ENCODE measurements around the gene HYAL4. TPM values are rescaled to one million over a fixed set of nuclear protein-coding genes. Genes with fewer than 3 reads are reported as not detected.
A peak's percentile ranks its signal among the peaks of the same experiment; 100 is the strongest.

Gene HYAL4
- total RNA-seq (under 1 TPM in 1 of 7 donors, not detected in 6; 0.26 TPM), polyA plus RNA-seq (not detected)
- long read RNA-seq, donor 1: 0 reads
- long read RNA-seq, donor 2: 0 reads

- no peaks in the 10 kb centered on the region for H3K27me3 ChIP-seq (replicated peaks in 1 of 7)
- no peaks in the 10 kb centered on the region for H3K4me1 ChIP-seq
- intact Hi-C loops (cut with DNase I; ENCODE audit: low total_unique reads): no loop called here
- 87 to 94% (median 88%) methylated on average over 11 of the region's 11 CpGs for WGBS, 5 donors
- H3K9me3 ChIP-seq: peaks cover 0 to 5% (median 0%) of the 10 kb centered on the region in 8 donors
- TF ChIP-seq POLR2A (IDR thresholded peaks at IDR 0.05) (no peak), CTCF (IDR thresholded peaks at IDR 0.05 in 8 of 11, conservative IDR thresholded peaks at IDR 0.05 in 3 of 11) (no peak), POLR2AphosphoS5 (IDR thresholded peaks at IDR 0.05) (no peak)
- no peak within 1 kb of the TSS for H3K4me3 ChIP-seq
- no peaks in the 10 kb centered on the region for H3K36me3 ChIP-seq
- H3K27ac ChIP-seq: no peak within 1 kb of the TSS
- no peak for DNase-seq
Observed at GRCh38 chr7:123844712-123845219, at the start of gene HYAL4. Gene HYAL4 (plus strand): TSS chr7:123845169. CDS start chr7:123868274, 23,105 bp downstream.

GRCh38 chr7:123795917-123796316, 49.1 kb upstream of the HYAL4 start:
- Histone ChIP-seq H3K27me3 (replicated peaks in 1 of 7) (no peaks in the 10 kb centered on the region), H3K9me3 (no peaks in the 10 kb centered on the region), H3K4me1 (peaks cover 0 to 4% (median 0%) of the 10 kb centered on the region in 6 donors), H3K4me3 (no peak overlapping the region), H3K36me3 (no peaks in the 10 kb centered on the region), H3K27ac (no peak overlapping the region)
- TF ChIP-seq POLR2A (IDR thresholded peaks at IDR 0.05) (no peak), POLR2AphosphoS5 (IDR thresholded peaks at IDR 0.05) (no peak), CTCF (IDR thresholded peaks at IDR 0.05 in 8 of 11, conservative IDR thresholded peaks at IDR 0.05 in 3 of 11) (no peak)
- 79 to 95% (median 83%) methylated on average over 1 of the region's 1 CpG for WGBS, 5 donors
- intact Hi-C loops (cut with DNase I; ENCODE audit: low total_unique reads): loop anchor here (10.0 kb wide), 1 partner anchor 69 kb away; no protein-coding TSS in a partner anchor
- DNase-seq: no peak

- WGBS, 5 donors: 82 to 96% (median 94%) methylated on average over 1 of the region's 1 CpG
- Histone ChIP-seq H3K4me1 (peaks cover 0 to 4% (median 0%) of the 10 kb centered on the region in 6 donors), H3K27me3 (replicated peaks in 1 of 7) (no peaks in the 10 kb centered on the region), H3K9me3 (no peaks in the 10 kb centered on the region), H3K4me3 (no peak overlapping the region), H3K36me3 (no peaks in the 10 kb centered on the region), H3K27ac (no peak overlapping the region)
- intact Hi-C loops (cut with DNase I; ENCODE audit: low total_unique reads): loop anchor here (10.0 kb wide), 1 partner anchor 68 kb away; no protein-coding TSS in a partner anchor
- no peak for DNase-seq
- TF ChIP-seq POLR2AphosphoS5 (IDR thresholded peaks at IDR 0.05) (no peak), POLR2A (IDR thresholded peaks at IDR 0.05) (no peak), CTCF (IDR thresholded peaks at IDR 0.05 in 8 of 11, conservative IDR thresholded peaks at IDR 0.05 in 3 of 11) (no peak)
Observed at GRCh38 chr7:123796568-123796967, 48.4 kb upstream of the HYAL4 start.

GRCh38 chr7:123797673-123798531, 47.1 kb upstream of the HYAL4 start:
- 56 to 66% (median 59%) methylated on average over 2 of the region's 2 CpGs for WGBS, 5 donors
- H3K4me3 ChIP-seq: no peak overlapping the region
- H3K4me1 ChIP-seq: peaks cover 0 to 4% (median 0%) of the 10 kb centered on the region in 6 donors
- no peaks in the 10 kb centered on the region for H3K9me3 ChIP-seq
- H3K36me3 ChIP-seq: no peaks in the 10 kb centered on the region
- H3K27ac ChIP-seq: no peak overlapping the region
- H3K27me3 ChIP-seq (replicated peaks in 1 of 7): no peaks in the 10 kb centered on the region
- TF ChIP-seq CTCF (IDR thresholded peaks at IDR 0.05 in 8 of 11, conservative IDR thresholded peaks at IDR 0.05 in 3 of 11) (peak in 8 of 11 experiments; percentile 20 to 48 (median 42)), POLR2AphosphoS5 (IDR thresholded peaks at IDR 0.05) (no peak), POLR2A (IDR thresholded peaks at IDR 0.05) (no peak)
- intact Hi-C loops (cut with DNase I; ENCODE audit: low total_unique reads): loop anchor here (10.0 kb wide), 1 partner anchor 67 kb away; no protein-coding TSS in a partner anchor
- DNase-seq: no peak

Measured in spleen (tissue), 13 donors.